Stimulated activated CD8-positive, alpha-beta memory T cell treated with anti-CD3 and anti-CD28 coated beads, Interleukin-15, amount 100 ng/mL, for 4 hours (primary cell): ENCODE measurements around the gene THAP11.
"Not testable (repeated sequence)": the region's sequence is repeated elsewhere in the genome, so short reads cannot be mapped to it uniquely, and the experiment has no call there.

Source experiments
- DNase-seq, 2 donors: peaks; one replicate each; pipeline ENCODE4 v3.0.0-alpha.2; 2020; ENCODE audit warnings: low read depth in 2 of 2

THAP11 gene

GRCh38 chr16:67862623-67863583, 20.8 kb downstream of the THAP11 start:
- no peak for DNase-seq

GRCh38 chr16:67864044-67864443, 21.9 kb downstream of the THAP11 start:
- DNase-seq: not testable (repeated sequence)

- DNase-seq: no peak
Observed at GRCh38 chr16:67864594-67864993, 22.5 kb downstream of the THAP11 start.

- no peak for DNase-seq
Observed at GRCh38 chr16:67865318-67865717, 23.2 kb downstream of the THAP11 start.

- no peak for DNase-seq
Observed at GRCh38 chr16:67868290-67868689, 26.2 kb downstream of the THAP11 start.

- DNase-seq: no peak
Observed at GRCh38 chr16:67869653-67870052, 27.5 kb downstream of the THAP11 start.

GRCh38 chr16:67871256-67871655, 29.1 kb downstream of the THAP11 start:
- DNase-seq: no peak

GRCh38 chr16:67872131-67872630, 30.1 kb downstream of the THAP11 start:
- no peak for DNase-seq

- peak; percentile 73 to 77 for DNase-seq
Observed at GRCh38 chr16:67872631-67873434, 30.7 kb downstream of the THAP11 start, which contains the start of gene EDC4. Gene EDC4 (plus strand): TSS chr16:67873052. CDS start chr16:67873262, 210 bp downstream.

GRCh38 chr16:67873435-67874370, 31.6 kb downstream of the THAP11 start:
- no peak for DNase-seq

- DNase-seq: no peak
Observed at GRCh38 chr16:67874372-67874771, 32.3 kb downstream of the THAP11 start.

- no peak for DNase-seq
Observed at GRCh38 chr16:67877064-67877463, 34.9 kb downstream of the THAP11 start.

GRCh38 chr16:67878232-67878631, 36.1 kb downstream of the THAP11 start:
- DNase-seq: no peak

- DNase-seq: no peak
Observed at GRCh38 chr16:67878846-67879245, 36.7 kb downstream of the THAP11 start.

GRCh38 chr16:67879462-67879861, 37.3 kb downstream of the THAP11 start:
- DNase-seq: no peak

GRCh38 chr16:67879936-67880335, 37.8 kb downstream of the THAP11 start:
- DNase-seq: no peak

- DNase-seq: no peak
Observed at GRCh38 chr16:67880584-67880983, 38.5 kb downstream of the THAP11 start.

- no peak for DNase-seq
Observed at GRCh38 chr16:67881621-67882161, 39.6 kb downstream of the THAP11 start.

- no peak for DNase-seq
Observed at GRCh38 chr16:67882374-67883145, 40.4 kb downstream of the THAP11 start.
